K562 (cell line): ENCODE results near the gene ADGRA1. TPM values are rescaled to one million over a fixed set of nuclear protein-coding genes. Genes with fewer than 3 reads are reported as not detected.
A peak's percentile ranks its signal among the peaks of the same experiment; 100 is the strongest.

ENCODE experiments used
- ATAC-seq: fragments of 200-7000 bp; cut with Tn5 transposase; 3 replicates; pipeline ENCODE4 v1.9.1; 2020; ENCODE audit warnings: moderate library complexity
- BruUV-seq: library from RNA; stranded (reverse); fragments of 400-500 nt; replicated peaks from 2 replicates; lab custom pipeline; 2021; lab: Mats Ljungman, UMichigan
- CTCF ChIA-PET: fragments of 300-600 bp; formaldehyde crosslinking; extraction: SDS; loops from one replicate; lab custom pipeline; 2021; ENCODE audit warnings: low intra/inter-chr PET ratio; lab: Yijun Ruan, JAX
- POLR2A ChIA-PET: fragments of 300-600, 350-650 bp; sonication (Branson Sonifier 250); formaldehyde crosslinking; extraction: SDS; loops from one replicate; lab custom pipeline; 2021; ENCODE audit warnings: antibody characterized with exemption, inconsistent platforms; lab: Yijun Ruan, JAX
- DNase-seq, 4 experiments: peaks; one replicate each; pipeline versions ENCODE4 v3.0.0 to v3.0.0-alpha.2; 2011 to 2018; ENCODE audit warnings: low spot score in 3 of 4, mixed read lengths in 3 of 4; ENCODE audit errors: extremely low read depth in 1 of 4
- FAIRE-seq: peaks from 2 replicates; lab custom pipeline; 2011; peaks lifted over from hg19 to GRCh38; lab: Jason Lieb, UNC
- H2AFZ ChIP-seq: 2 replicates; pipeline ENCODE4 v1.6.0; 2011; ENCODE audit warnings: low read depth, low read length, control low read depth, inconsistent platforms
- H3K27ac ChIP-seq: fragments of 200-600 bp; 3 replicates; pipeline ENCODE4 v1.8.0; 2011; ENCODE audit warnings: low read depth, mild to moderate bottlenecking, control low read depth, inconsistent platforms, low read length, moderate library complexity, mixed read lengths; ENCODE audit errors: extremely low read depth
- H3K27me3 ChIP-seq, 2 experiments: fragments of 300-600 bp in 1 of 2; 2 replicates in 1 of 2; 3 replicates in 1 of 2; pipeline versions ENCODE4 v1.6.0 to v1.8.0; 2011; ENCODE audit warnings: inconsistent platforms in 2 of 2, low read length in 2 of 2, mild to moderate bottlenecking in 1 of 2, mixed read lengths in 1 of 2, moderate library complexity in 1 of 2; ENCODE audit not compliant: control insufficient read depth in 2 of 2, insufficient read depth in 2 of 2
- H3K36me3 ChIP-seq: fragments of 300-600 bp; 3 replicates; pipeline ENCODE4 v1.8.0; 2011; ENCODE audit warnings: mild to moderate bottlenecking, low read length, inconsistent platforms; ENCODE audit not compliant: control insufficient read depth, insufficient read depth
- H3K4me1 ChIP-seq, 2 experiments: fragments of 200-600 bp in 1 of 2; replicated peaks in 1 of 2; 2 replicates in 1 of 2; 3 replicates in 1 of 2; pipeline versions ENCODE4 v1.5.1 to v1.8.0; 2011; ENCODE audit warnings: inconsistent platforms in 2 of 2, low read length in 2 of 2, mild to moderate bottlenecking in 1 of 2, mixed read lengths in 1 of 2, moderate library complexity in 1 of 2; ENCODE audit not compliant: control insufficient read depth in 2 of 2, insufficient read depth in 2 of 2
- H3K4me2 ChIP-seq: 2 replicates; pipeline ENCODE4 v1.6.1; 2011; ENCODE audit warnings: low read length, control low read depth, inconsistent platforms, mixed read lengths; ENCODE audit not compliant: insufficient read depth
- H3K4me3 ChIP-seq: fragments of 200-600 bp; sonication (generic), shearing (Covaris generic); 2 replicates; pipeline ENCODE4 v1.5.1; 2016; ENCODE audit warnings: control low read depth, inconsistent platforms
- H3K79me2 ChIP-seq: fragments of 200-600 bp; 3 replicates; pipeline ENCODE4 v1.8.0; 2011; ENCODE audit warnings: low read length, inconsistent platforms; ENCODE audit not compliant: control insufficient read depth, insufficient read depth
- H3K9ac ChIP-seq, 2 experiments: 2 replicates each; pipeline versions ENCODE4 v1.6.0 to v1.6.1; 2011; ENCODE audit warnings: low read depth in 2 of 2, low read length in 2 of 2, control low read depth in 1 of 2, inconsistent platforms in 1 of 2, mild to moderate bottlenecking in 1 of 2, mixed read lengths in 1 of 2; ENCODE audit not compliant: insufficient read depth in 1 of 2
- H3K9me1 ChIP-seq: one replicate; pipeline ENCODE4 v1.6.0; 2011; ENCODE audit warnings: inconsistent platforms, mild to moderate bottlenecking, low read length, moderate library complexity; ENCODE audit not compliant: control insufficient read depth, insufficient read depth
- H3K9me3 ChIP-seq: replicated peaks from 2 replicates; pipeline ENCODE4 v1.5.1; 2011; ENCODE audit warnings: low read depth, low read length, inconsistent platforms; ENCODE audit not compliant: control insufficient read depth, insufficient read depth
- H4K20me1 ChIP-seq: replicated peaks from 2 replicates; pipeline ENCODE4 v1.6.1; 2011; ENCODE audit warnings: low read length, inconsistent platforms, mixed read lengths; ENCODE audit not compliant: control insufficient read depth, insufficient read depth
- CEBPG ChIP-seq, 3 experiments: fragments of 200-800 bp in 1 of 3; sonication (Bioruptor generic) in 1 of 3; sonication (generic) in 1 of 3; formaldehyde crosslinking in 1 of 3; IDR thresholded peaks in 2 of 3; conservative IDR thresholded peaks in 1 of 3; 2 replicates each; pipeline versions ENCODE4 v1.6.1 to v1.8.0; 2016 to 2022; ENCODE audit warnings: missing compliant biosample characterization in 2 of 3, missing genetic modification characterization in 2 of 3, mild to moderate bottlenecking in 1 of 3, missing genetic modification reagents in 1 of 3
- GTF2B ChIP-seq: IDR thresholded peaks from 2 replicates; pipeline ENCODE4 v1.6.1; 2011; ENCODE audit not compliant: insufficient read length; ENCODE audit errors: extremely low read depth
- MBD1 ChIP-seq: fragments of 250-450 bp; sonication (Bioruptor Pico); IDR thresholded peaks from 2 replicates; pipeline ENCODE4 v1.8.0; 2022; ENCODE audit warnings: inconsistent platforms
- PYGO2 ChIP-seq: fragments of 450-650 bp; IDR thresholded peaks from 2 replicates; pipeline ENCODE4 v1.6.1; 2016; ENCODE audit warnings: mild to moderate bottlenecking, missing genetic modification characterization, moderate library complexity, missing compliant biosample characterization
- SREBF1 ChIP-seq: fragments of 150-350 bp; IDR thresholded peaks from 2 replicates; pipeline ENCODE4 v1.6.1; 2014; ENCODE audit warnings: antibody characterized with exemption, low read depth, low read length, borderline replicate concordance
- WGBS: fragments of 100-300 bp; shearing (Covaris generic); methylation state at CpG from one replicate; pipeline ENCODE4 v1.1.6; 2016; ENCODE audit warnings: low coverage, mixed read lengths; ENCODE audit not compliant: insufficient coverage; ENCODE audit errors: missing lambda C conversion rate; 5-methylcytosine and 5-hydroxymethylcytosine counted together
- in situ Hi-C: fragments of 300-500 bp; cut with MboI; formaldehyde crosslinking; loops from 4 replicates; pipeline ENCODE4 v1.15.0; 2018; ENCODE audit warnings: inconsistent platforms, mixed read lengths
- intact Hi-C: fragments of 100-400 bp; cut with micrococcal nuclease; formaldehyde crosslinking; loops from 2 replicates; pipeline ENCODE4 v1.14.2; 2022
- polyA plus RNA-seq, 8 experiments: library from polyadenylated mRNA; depleted of rRNA in 4 of 8; stranded (reverse) in 5 of 8; unstranded in 3 of 8; fragments of >200 nt; fragmentation: Nextera tagmentation in 2 of 8; fragmentation: Illumina TruSeq in 1 of 8; extraction: Ambion mirVana in 2 of 8; extraction: Trizol in 1 of 8; gene quantifications; 2 replicates each; pipeline versions ENCODE4 v1.2.1 to v1.2.3, GENCODE V29; 2011 to 2014; ENCODE audit warnings: inconsistent platforms in 1 of 8, missing spikeins in 1 of 8
- total RNA-seq, 7 experiments: library from RNA; depleted of rRNA in 6 of 7; stranded (reverse); fragments of >200 nt in 6 of 7; fragmentation: Illumina TruSeq in 2 of 7; extraction: Trizol in 2 of 7; gene quantifications; 2 replicates each; pipeline versions ENCODE4 v1.2.1 to v1.2.3, GENCODE V29; 2011 to 2021; ENCODE audit warnings: low replicate concordance in 1 of 7
- TF ChIP-seq, protein P1 (sequence below): sonication (generic); formaldehyde crosslinking; IDR thresholded peaks from 2 replicates; pipeline ENCODE4 v1.8.1; 2023; ENCODE audit warnings: mild to moderate bottlenecking, missing genetic modification reagents, moderate library complexity
- TF ChIP-seq, protein P2 (sequence below), 2 experiments: fragments of 450-650 bp in 1 of 2; sonication (generic) in 1 of 2; formaldehyde crosslinking in 1 of 2; IDR thresholded peaks in 1 of 2; conservative IDR thresholded peaks in 1 of 2; 2 replicates each; pipeline versions ENCODE4 v1.6.1 to v1.8.1; 2016 to 2023; ENCODE audit warnings: mild to moderate bottlenecking in 2 of 2, moderate library complexity in 2 of 2, inconsistent platforms in 1 of 2, missing genetic modification reagents in 1 of 2

ADGRA1 gene
- total and polyA plus RNA-seq, 9 of the 15 experiments (the other 6 are each of a cell fraction or from before 2014, with no cell fraction given): not detected

DNA sequence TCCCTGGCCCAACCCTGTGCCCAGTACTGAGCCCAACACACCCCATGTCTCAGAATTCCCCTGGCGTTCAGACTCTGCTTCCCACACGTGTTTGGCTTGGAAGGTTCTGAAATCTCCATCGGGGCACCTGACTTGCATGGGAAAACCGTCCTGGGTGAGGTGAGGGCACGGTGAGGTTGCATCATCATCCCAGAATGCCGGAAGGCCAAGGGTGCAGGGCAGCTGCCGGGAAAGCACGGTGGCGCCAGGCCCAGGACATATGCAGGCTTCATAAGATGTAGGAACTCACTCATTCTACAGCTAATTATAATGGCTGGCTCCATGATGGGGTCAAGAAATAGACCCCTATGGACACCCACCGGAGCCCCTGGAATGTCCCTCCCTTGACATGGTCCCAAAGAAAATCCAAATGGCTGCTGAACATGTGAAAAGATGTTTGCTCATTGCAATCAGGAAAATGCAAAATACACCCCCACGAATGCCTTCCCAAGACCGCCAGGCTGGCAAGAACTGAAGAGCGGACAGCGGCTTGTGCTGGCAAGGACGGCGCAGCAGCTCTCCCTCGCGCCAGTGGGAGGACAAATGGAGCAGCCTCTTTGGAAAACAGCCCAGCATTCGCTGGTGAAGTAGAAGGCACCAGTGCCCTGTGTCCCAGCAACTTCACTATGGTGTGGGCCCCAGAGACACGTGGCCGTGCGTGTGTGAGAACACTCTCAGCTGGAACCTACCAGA is 74.6 kb downstream of the ADGRA1 start:
- no peak overlapping the region for H3K9ac ChIP-seq
- POLR2A ChIA-PET: interaction anchor here (0.6 kb wide), 2 partner anchors 56 to 79 kb away, joined by 3 read pairs; no protein-coding TSS in a partner anchor
- H3K27me3 ChIP-seq: peaks cover 0 to 52% of the 10 kb centered on the region in 2 experiments; a peak in 2 of 5 replicates
- no peak overlapping the region for H3K4me2 ChIP-seq
- H3K9me1 ChIP-seq: no peaks in the 10 kb centered on the region
- in situ Hi-C loops: no loop called here
- H3K27ac ChIP-seq: no peak overlapping the region
- no peaks in the 10 kb centered on the region for H3K79me2 ChIP-seq
- no peak for FAIRE-seq
- H3K4me3 ChIP-seq: no peak overlapping the region
- H3K9me3 ChIP-seq: no peaks in the 10 kb centered on the region
- H3K4me1 ChIP-seq: peaks cover 0 to 57% of the 10 kb centered on the region in 2 experiments; a peak in 3 of 5 replicates
- ATAC-seq: no peak
- no peak overlapping the region for H2AFZ ChIP-seq
- H3K36me3 ChIP-seq: no peaks in the 10 kb centered on the region
- intact Hi-C loops: no loop called here
- WGBS: 24% methylated on average over 16 of the region's 22 CpGs
- CTCF ChIA-PET: no interaction called here
- TF ChIP-seq PYGO2 (tag): no peak
- TF ChIP-seq, protein P1, sequence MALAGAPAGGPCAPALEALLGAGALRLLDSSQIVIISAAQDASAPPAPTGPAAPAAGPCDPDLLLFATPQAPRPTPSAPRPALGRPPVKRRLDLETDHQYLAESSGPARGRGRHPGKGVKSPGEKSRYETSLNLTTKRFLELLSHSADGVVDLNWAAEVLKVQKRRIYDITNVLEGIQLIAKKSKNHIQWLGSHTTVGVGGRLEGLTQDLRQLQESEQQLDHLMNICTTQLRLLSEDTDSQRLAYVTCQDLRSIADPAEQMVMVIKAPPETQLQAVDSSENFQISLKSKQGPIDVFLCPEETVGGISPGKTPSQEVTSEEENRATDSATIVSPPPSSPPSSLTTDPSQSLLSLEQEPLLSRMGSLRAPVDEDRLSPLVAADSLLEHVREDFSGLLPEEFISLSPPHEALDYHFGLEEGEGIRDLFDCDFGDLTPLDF (CRISPR knock-in tag): no peak
- TF ChIP-seq, protein P2, sequence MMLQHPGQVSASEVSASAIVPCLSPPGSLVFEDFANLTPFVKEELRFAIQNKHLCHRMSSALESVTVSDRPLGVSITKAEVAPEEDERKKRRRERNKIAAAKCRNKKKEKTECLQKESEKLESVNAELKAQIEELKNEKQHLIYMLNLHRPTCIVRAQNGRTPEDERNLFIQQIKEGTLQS (IDR thresholded peaks at IDR 0.05): peak; percentile 39; the same call in 1 of the 2 replicates
- TF ChIP-seq, protein P2 (CRISPR knock-in tag; conservative IDR thresholded peaks at IDR 0.05): no peak
- no peak for TF ChIP-seq SREBF1
- TF ChIP-seq CEBPG (CRISPR knock-in tag; IDR thresholded peaks at IDR 0.05): no peak
- TF ChIP-seq CEBPG (tag; conservative IDR thresholded peaks at IDR 0.05 in 1 of 2, IDR thresholded peaks at IDR 0.05 in 1 of 2): 0 out of 4 replicates have a peak, but pooled peaks of 1 of the 2 experiments have one; percentile 21
- no peak for TF ChIP-seq GTF2B
- no peak for TF ChIP-seq MBD1 (CRISPR knock-in tag)
- no peak for DNase-seq
- BruUV-seq: no TSS peak
- H4K20me1 ChIP-seq: no peaks in the 10 kb centered on the region
